NT2/D1 (cell line): ENCODE results near the gene MPV17L2.

Source experiments
- SUZ12 ChIP-seq: IDR thresholded peaks from 2 replicates; pipeline ENCODE4 v1.6.1; 2011; ENCODE audit not compliant: insufficient read length, insufficient read depth; ENCODE audit errors: extremely low read depth
- YY1 ChIP-seq: IDR thresholded peaks from 2 replicates; pipeline ENCODE4 v1.6.1; 2011; ENCODE audit not compliant: insufficient read length, insufficient read depth
- ZNF274 ChIP-seq: IDR thresholded peaks from 2 replicates; pipeline ENCODE4 v1.6.1; 2011; ENCODE audit warnings: mild to moderate bottlenecking, low read depth, low read length

DNA sequence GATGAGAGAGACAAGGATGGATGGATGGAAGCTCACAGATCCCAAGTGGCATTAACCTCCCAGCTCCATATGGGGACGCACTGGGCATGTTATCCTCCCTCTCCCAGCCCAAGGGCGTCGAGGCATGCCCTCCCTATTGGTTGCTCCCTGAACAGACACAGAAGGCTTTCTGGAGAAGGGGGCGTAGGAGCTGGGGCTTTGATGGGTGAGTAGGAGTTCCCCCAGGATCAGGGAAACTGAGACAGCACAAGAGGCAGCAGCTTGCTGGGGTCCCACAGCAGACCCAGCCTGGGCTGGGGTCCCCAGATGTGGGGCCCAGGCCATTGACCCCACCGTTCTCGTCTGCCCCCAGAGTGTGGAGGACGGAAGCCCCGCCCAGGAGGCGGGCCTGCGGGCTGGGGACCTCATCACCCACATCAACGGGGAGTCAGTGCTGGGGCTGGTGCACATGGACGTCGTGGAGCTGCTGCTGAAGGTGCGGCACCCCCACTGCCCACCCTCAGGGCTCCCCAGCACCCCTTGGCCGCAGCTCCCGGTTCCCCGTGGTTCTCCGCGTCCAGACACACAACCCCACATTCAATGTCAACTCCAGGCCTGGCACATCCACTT, 47.5 kb upstream of the MPV17L2 start:
- TF ChIP-seq ZNF274: no peak
- no peak for TF ChIP-seq YY1
- TF ChIP-seq SUZ12: no peak
